GM12872 (cell line): ENCODE measurements around the gene PPM1J.

Source experiments
- CTCF ChIP-seq: IDR thresholded peaks from 3 replicates; pipeline ENCODE4 v1.5.1; 2011; ENCODE audit warnings: low read depth, mild to moderate bottlenecking, low read length, moderate library complexity; ENCODE audit not compliant: insufficient read depth

The PPM1J gene

GRCh38 chr1:112723511-112723839 is 8.3 kb upstream of the PPM1J start:
- no peak for TF ChIP-seq CTCF

DNA sequence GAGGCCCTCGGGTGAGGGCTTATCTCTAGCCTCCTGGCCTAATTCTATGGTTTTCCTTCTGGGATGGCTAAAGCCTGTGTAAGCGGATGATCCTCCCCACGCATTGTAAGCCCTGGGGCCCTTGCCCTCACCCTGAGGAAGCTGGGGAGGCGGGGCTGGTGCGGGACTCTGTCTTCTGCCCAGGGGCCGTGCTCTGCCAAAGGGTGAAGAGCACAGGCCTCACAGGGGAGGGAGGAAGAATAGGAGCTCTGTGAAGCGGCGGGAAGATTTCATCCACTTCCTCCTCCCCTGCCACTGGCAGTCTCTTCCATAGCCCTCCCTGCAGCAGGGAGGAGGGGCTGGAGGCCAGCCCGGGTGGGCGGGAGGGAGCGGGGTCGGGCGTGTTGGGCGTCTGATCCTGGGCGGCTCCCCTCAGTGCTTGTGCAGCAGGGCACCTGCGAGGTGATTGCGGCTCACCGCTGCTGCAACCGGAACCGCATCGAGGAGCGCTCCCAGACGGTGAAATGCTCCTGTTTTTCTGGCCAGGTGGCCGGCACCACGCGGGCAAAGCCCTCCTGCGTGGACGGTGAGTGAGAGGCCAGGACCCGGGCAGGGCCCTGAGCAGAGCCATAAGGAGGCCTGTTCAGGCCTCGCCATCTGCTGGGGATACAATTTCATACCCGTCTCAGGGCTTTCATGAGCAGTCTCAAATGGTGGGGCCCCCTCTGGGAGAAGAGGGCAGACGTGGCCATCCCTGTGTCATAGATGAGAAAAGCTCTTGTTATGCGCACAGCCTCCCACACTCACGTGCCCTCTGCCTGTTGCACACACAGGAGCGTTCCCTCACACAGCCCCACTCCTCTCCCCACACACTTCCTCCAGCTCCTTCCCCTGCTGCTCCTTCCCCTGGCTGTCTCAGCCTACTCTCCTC is 7.7 kb upstream of the PPM1J start:
- TF ChIP-seq CTCF, result no peak

GRCh38 chr1:112721966-112722524 is 6.9 kb upstream of the PPM1J start:
- TF ChIP-seq CTCF, result no peak

GRCh38 chr1:112720800-112721199 is 5.7 kb upstream of the PPM1J start:
- no peak for TF ChIP-seq CTCF

GRCh38 chr1:112719706-112720105 is 4.6 kb upstream of the PPM1J start:
- TF ChIP-seq CTCF, result no peak

DNA sequence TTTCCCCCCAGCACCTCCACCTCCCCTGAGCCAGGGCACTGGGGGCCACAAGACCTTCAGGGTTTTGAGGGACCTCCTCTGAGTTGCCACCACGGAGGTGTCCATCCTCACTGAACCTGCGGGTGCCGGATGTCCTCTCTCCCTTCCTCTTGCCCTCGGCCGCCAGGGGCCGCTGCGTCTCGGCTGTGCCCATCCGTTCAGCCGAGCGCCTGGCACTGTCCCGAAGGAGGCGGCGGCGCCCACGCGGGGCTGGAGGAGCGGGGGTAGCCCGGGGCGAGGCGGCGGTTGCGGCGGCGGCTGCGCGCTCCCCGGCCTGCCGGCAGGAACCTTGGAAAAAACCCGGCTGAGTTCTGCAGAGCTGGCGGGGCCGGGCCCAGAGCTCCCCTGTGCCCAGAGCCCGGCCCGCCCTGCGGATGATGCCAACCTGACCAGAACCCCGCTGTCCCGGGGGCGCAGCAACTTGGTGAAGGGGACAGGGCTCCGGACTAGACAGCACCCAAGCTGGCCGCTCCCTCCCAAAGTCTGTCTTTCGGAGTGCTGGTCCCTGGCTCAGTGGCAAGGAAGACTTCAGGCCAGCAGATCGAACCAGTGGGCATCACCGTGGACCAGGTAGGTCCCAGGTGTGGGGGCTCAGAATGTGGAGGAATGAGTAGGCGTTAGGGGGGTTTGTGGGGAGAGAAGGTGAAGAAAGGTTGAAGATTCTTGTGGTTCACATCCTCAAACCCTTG is 3.7 kb upstream of the PPM1J start:
- peak; percentile 93 for TF ChIP-seq CTCF

DNA sequence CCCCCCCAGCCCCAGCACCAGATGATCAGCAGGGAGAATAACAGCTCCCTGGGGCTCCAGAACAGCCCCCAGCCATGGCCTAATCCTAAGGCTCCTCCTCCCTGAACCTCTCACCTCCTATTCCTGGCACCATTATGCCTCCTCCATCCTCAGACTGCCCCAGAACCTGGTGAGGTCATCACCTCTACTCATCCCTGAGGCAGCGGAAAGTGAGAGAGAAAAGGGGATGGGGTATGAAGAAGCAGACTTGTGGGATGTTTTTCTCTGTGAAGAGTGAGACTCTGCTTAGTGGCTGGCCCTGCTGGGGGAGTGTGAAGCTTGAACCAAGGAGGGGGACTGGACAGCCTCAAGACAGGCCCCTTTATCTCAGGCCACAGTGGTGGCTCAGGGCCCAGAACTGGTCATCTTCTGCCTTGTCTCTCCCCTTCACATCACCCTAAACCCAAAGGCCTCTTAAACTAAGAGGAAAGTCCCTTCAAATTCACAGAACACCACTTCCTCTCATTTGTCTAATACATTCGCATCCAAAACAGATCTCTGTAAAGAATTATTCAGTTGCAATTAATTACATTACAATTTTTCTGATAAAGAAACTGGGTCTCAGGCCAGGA is 2.2 kb upstream of the PPM1J start:
- TF ChIP-seq CTCF, result no peak
